HepG2 (cell line): ENCODE measurements around the gene SHPK. TPM values are rescaled to one million over a fixed set of nuclear protein-coding genes. Genes with fewer than 3 reads are reported as not detected.

Experiments
- CEBPZ ChIP-seq: IDR thresholded peaks from 2 replicates; pipeline ENCODE4 v1.6.1; 2012; ENCODE audit warnings: low read length, improper control_type of control experiment
- CSRNP1 ChIP-seq: sonication (generic); formaldehyde crosslinking; IDR thresholded peaks from 2 replicates; pipeline ENCODE4 v1.8.1; 2023; ENCODE audit warnings: mild to moderate bottlenecking, missing genetic modification reagents
- CTCF ChIP-seq: sonication (generic); formaldehyde crosslinking; IDR thresholded peaks from 2 replicates; pipeline ENCODE4 v1.5.0; 2020; ENCODE audit warnings: mild to moderate bottlenecking, missing genetic modification reagents, moderate library complexity
- RXRA ChIP-seq: sonication (generic); formaldehyde crosslinking; IDR thresholded peaks from 2 replicates; pipeline ENCODE4 v1.5.1; 2020; ENCODE audit warnings: missing genetic modification reagents
- SIN3A ChIP-seq: IDR thresholded peaks from 2 replicates; pipeline ENCODE4 v1.6.1; 2011; ENCODE audit warnings: low read depth, mild to moderate bottlenecking, control low read depth, low read length, borderline replicate concordance
- SKI ChIP-seq: fragments of 450-650 bp; IDR thresholded peaks from one replicate; pipeline ENCODE4 v1.6.1; 2018; ENCODE audit warnings: mild to moderate bottlenecking; ENCODE audit not compliant: partially characterized antibody
- SP4 ChIP-seq: sonication (generic); formaldehyde crosslinking; IDR thresholded peaks from 2 replicates; pipeline ENCODE4 v1.8.1; 2023; ENCODE audit warnings: mild to moderate bottlenecking, missing genetic modification reagents
- TARDBP ChIP-seq: sonication (generic); formaldehyde crosslinking; IDR thresholded peaks from 2 replicates; pipeline ENCODE4 v1.8.0; 2022; ENCODE audit warnings: mild to moderate bottlenecking, missing genetic modification reagents
- TGIF2 ChIP-seq: IDR thresholded peaks from 2 replicates; pipeline ENCODE4 v1.6.1; 2016; ENCODE audit warnings: control low read depth, missing compliant biosample characterization
- ZNF20 ChIP-seq: sonication (generic); formaldehyde crosslinking; IDR thresholded peaks from 2 replicates; pipeline ENCODE4 v1.4.0; 2020; ENCODE audit warnings: mild to moderate bottlenecking, moderate library complexity, missing genetic modification reagents
- ZNF251 ChIP-seq: sonication (generic); formaldehyde crosslinking; IDR thresholded peaks from 2 replicates; pipeline ENCODE4 v1.9.0; 2021; ENCODE audit warnings: mild to moderate bottlenecking, missing genetic modification reagents
- ZNF605 ChIP-seq: sonication (generic); formaldehyde crosslinking; IDR thresholded peaks from 2 replicates; pipeline ENCODE4 v1.8.0; 2022; ENCODE audit warnings: mild to moderate bottlenecking, missing genetic modification reagents
- ZNF672 ChIP-seq: sonication (generic); formaldehyde crosslinking; IDR thresholded peaks from 2 replicates; pipeline ENCODE4 v1.8.1; 2022; ENCODE audit warnings: missing genetic modification reagents
- ZNF749 ChIP-seq: sonication (generic); formaldehyde crosslinking; IDR thresholded peaks from 2 replicates; pipeline ENCODE4 v1.8.0; 2022; ENCODE audit warnings: mild to moderate bottlenecking, missing genetic modification reagents, moderate library complexity, borderline replicate concordance
- polyA plus RNA-seq, 8 experiments: library from polyadenylated mRNA; depleted of rRNA in 3 of 8; stranded (reverse) in 7 of 8; unstranded in 1 of 8; fragments of >200 nt; fragmentation: Illumina TruSeq in 4 of 8; extraction: Trizol in 4 of 8; gene quantifications; 2 replicates each; pipeline versions ENCODE4 v1.2.1 to v1.2.3, GENCODE V29; 2011 to 2016; ENCODE audit warnings: low read depth in 4 of 8, missing spikeins in 1 of 8, mixed read lengths in 1 of 8; ENCODE audit not compliant: insufficient read depth in 1 of 8
- total RNA-seq, 5 experiments: library from RNA; depleted of rRNA; stranded (reverse); fragments of >200 nt; fragmentation: Illumina TruSeq; extraction: Trizol; gene quantifications; 2 replicates each; pipeline ENCODE4 v1.2.3, GENCODE V29; 2016; ENCODE audit warnings: low read depth in 1 of 5
- TF ChIP-seq, protein P1 (sequence below): IDR thresholded peaks from 2 replicates; pipeline ENCODE4 v1.6.1; 2012; ENCODE audit warnings: inconsistent platforms
- TF ChIP-seq, protein P2 (sequence below): sonication (generic); formaldehyde crosslinking; IDR thresholded peaks from 2 replicates; pipeline ENCODE4 v1.5.1; 2020; ENCODE audit warnings: missing genetic modification reagents, mild to moderate bottlenecking, borderline replicate concordance

The SHPK gene
- total and polyA plus RNA-seq, 2 of the 13 experiments (the other 11 are each of a cell fraction or from before 2014, with no cell fraction given): 16.2 to 30.9 TPM

GRCh38 chr17:3667366-3668278, 31.6 kb upstream of the SHPK start (continued):
- TF ChIP-seq CSRNP1 (peak; percentile 91), CTCF (CRISPR knock-in tag) (peak; percentile 50), TGIF2 (CRISPR knock-in tag) (no peak), ZNF749 (no peak), ZNF251 (CRISPR knock-in tag) (no peak), RXRA (CRISPR knock-in tag) (0 out of 2 replicates have a peak, but pooled peaks have one; percentile 23), ZNF672 (CRISPR knock-in tag) (no peak), CEBPZ (no peak), SKI (peak; percentile 83), TARDBP (CRISPR knock-in tag) (peak; percentile 69), ZNF20 (CRISPR knock-in tag) (no peak), SP4 (peak; percentile 74), ZNF605 (CRISPR knock-in tag) (peak; percentile 58; the same call in 1 of the 2 replicates), SIN3A (peak; percentile 84; the same call in 1 of the 2 replicates)
- TF ChIP-seq, protein P1, sequence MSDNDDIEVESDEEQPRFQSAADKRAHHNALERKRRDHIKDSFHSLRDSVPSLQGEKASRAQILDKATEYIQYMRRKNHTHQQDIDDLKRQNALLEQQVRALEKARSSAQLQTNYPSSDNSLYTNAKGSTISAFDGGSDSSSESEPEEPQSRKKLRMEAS: peak; percentile 39; the same call in 1 of the 2 replicates
- TF ChIP-seq, protein P2, sequence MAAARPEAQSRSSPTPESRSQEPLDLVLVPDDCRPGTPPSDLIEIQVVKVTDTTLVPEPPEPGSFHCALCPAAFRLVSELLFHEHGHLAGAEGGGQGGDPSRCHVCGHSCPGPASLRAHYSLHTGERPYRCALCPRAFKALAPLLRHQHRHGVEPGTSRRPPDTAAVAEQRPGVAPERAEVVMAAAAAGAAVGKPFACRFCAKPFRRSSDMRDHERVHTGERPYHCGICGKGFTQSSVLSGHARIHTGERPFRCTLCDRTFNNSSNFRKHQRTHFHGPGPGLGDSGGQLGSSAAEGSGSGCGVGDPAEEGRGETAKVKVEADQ: no peak
- TF ChIP-seq, all 625 proteins: peak for 142
